Endothelial cell of umbilical vein (primary cell): ENCODE measurements around the gene ACTBL2. TPM values are rescaled to one million over a fixed set of nuclear protein-coding genes. Genes with fewer than 3 reads are reported as not detected.

Source experiments
- BruUV-seq: library from RNA; stranded (reverse); fragments of 400-500 nt; replicated peaks from 2 replicates; lab custom pipeline; 2021; lab: Mats Ljungman, UMichigan
- CTCF ChIA-PET: fragments of 300-600, 350-600 bp; sonication (Branson Sonifier 250); formaldehyde crosslinking; loops from one replicate; lab custom pipeline; 2021; ENCODE audit warnings: antibody characterized with exemption, inconsistent platforms; lab: Charles Lee
- POLR2A ChIA-PET: fragments of 300-600, 350-600 bp; sonication (Branson Sonifier 250); formaldehyde crosslinking; loops from one replicate; lab custom pipeline; 2021; ENCODE audit warnings: antibody characterized with exemption, inconsistent platforms; lab: Charles Lee
- DNase-seq: peaks from one replicate; pipeline ENCODE4 v3.0.0-alpha.2; 2011; ENCODE audit warnings: low read depth, low spot score
- FAIRE-seq: peaks from 2 replicates; lab custom pipeline; 2011; peaks lifted over from hg19 to GRCh38; lab: Jason Lieb, UNC
- H2AFZ ChIP-seq: 2 replicates; pipeline ENCODE4 v1.6.0; 2012; ENCODE audit warnings: low read depth, low read length, control low read depth, inconsistent platforms
- H3K27ac ChIP-seq: 2 replicates; pipeline ENCODE4 v1.5.1; 2011; ENCODE audit warnings: low read depth, mild to moderate bottlenecking, control low read depth, low read length, moderate library complexity; ENCODE audit not compliant: insufficient read depth
- H3K27me3 ChIP-seq, 2 experiments: 2 replicates each; pipeline versions ENCODE4 v1.6.0 to v1.6.1; 2011; ENCODE audit warnings: low read length in 2 of 2, mixed read lengths in 1 of 2; ENCODE audit not compliant: control insufficient read depth in 2 of 2, insufficient read depth in 2 of 2
- H3K36me3 ChIP-seq, 2 experiments: 2 replicates in 1 of 2; 3 replicates in 1 of 2; pipeline ENCODE4 v1.5.1; 2011; ENCODE audit warnings: low read length in 2 of 2, mild to moderate bottlenecking in 1 of 2, moderate library complexity in 1 of 2; ENCODE audit not compliant: control insufficient read depth in 2 of 2, insufficient read depth in 2 of 2; ENCODE audit errors: extremely low read depth in 1 of 2
- H3K4me1 ChIP-seq: 3 replicates; pipeline ENCODE4 v1.5.1; 2011; ENCODE audit warnings: mild to moderate bottlenecking, low read length; ENCODE audit not compliant: control insufficient read depth, insufficient read depth; ENCODE audit errors: extremely low read depth
- H3K4me2 ChIP-seq: 2 replicates; pipeline ENCODE4 v1.6.1; 2011; ENCODE audit warnings: low read length, control low read depth, mixed read lengths; ENCODE audit not compliant: insufficient read depth
- H3K4me3 ChIP-seq, 3 experiments: fragments of 200-600 bp in 1 of 3; sonication (generic), shearing (Covaris generic) in 1 of 3; replicated peaks in 1 of 3; 2 replicates each; pipeline ENCODE4 v1.5.1; 2011 to 2016; ENCODE audit warnings: control low read depth in 3 of 3, low read length in 3 of 3, mild to moderate bottlenecking in 2 of 3, inconsistent platforms in 1 of 3, low read depth in 1 of 3, moderate library complexity in 1 of 3; ENCODE audit not compliant: insufficient read depth in 1 of 3
- H3K79me2 ChIP-seq: 2 replicates; pipeline ENCODE4 v1.6.0; 2012; ENCODE audit warnings: low read length, inconsistent platforms; ENCODE audit not compliant: control insufficient read depth, insufficient read depth
- H3K9ac ChIP-seq: replicated peaks from 2 replicates; pipeline ENCODE3; 2011; ENCODE audit warnings: low read length, control low read depth; ENCODE audit not compliant: insufficient read depth; ENCODE audit errors: extremely low read depth
- H3K9me1 ChIP-seq: replicated peaks from 3 replicates; pipeline ENCODE4 v1.6.0; 2011; ENCODE audit warnings: mild to moderate bottlenecking, low read length; ENCODE audit not compliant: control insufficient read depth, insufficient read depth; ENCODE audit errors: extremely low read depth
- H3K9me3 ChIP-seq: replicated peaks from 2 replicates; pipeline ENCODE4 v1.5.1; 2012; ENCODE audit warnings: low read length, inconsistent platforms; ENCODE audit not compliant: control insufficient read depth, insufficient read depth
- H4K20me1 ChIP-seq: replicated peaks from 2 replicates; pipeline ENCODE3; 2011; ENCODE audit warnings: mild to moderate bottlenecking, low read length; ENCODE audit not compliant: control insufficient read depth, insufficient read depth; ENCODE audit errors: extremely low read depth
- EZH2 ChIP-seq: IDR thresholded peaks from 2 replicates; pipeline ENCODE4 v1.6.1; 2012; ENCODE audit warnings: borderline replicate concordance, low read depth, mild to moderate bottlenecking, moderate library complexity, low read length, inconsistent platforms; ENCODE audit not compliant: severe bottlenecking
- FOS ChIP-seq: IDR thresholded peaks from 2 replicates; pipeline ENCODE4 v1.6.1; 2011; ENCODE audit warnings: mild to moderate bottlenecking, low read length, moderate library complexity, borderline replicate concordance; ENCODE audit not compliant: insufficient read depth
- GATA2 ChIP-seq: IDR thresholded peaks from 2 replicates; pipeline ENCODE4 v1.7.0; 2011; ENCODE audit warnings: low read depth, mild to moderate bottlenecking, moderate library complexity, mixed read lengths, low read length; ENCODE audit not compliant: insufficient read length, insufficient read depth
- JUN ChIP-seq: IDR thresholded peaks from 2 replicates; pipeline ENCODE4 v1.6.1; 2011; ENCODE audit warnings: borderline replicate concordance, low read depth; ENCODE audit not compliant: insufficient read length, insufficient read depth
- MYC ChIP-seq: IDR thresholded peaks from one replicate; pipeline ENCODE4 v1.6.1; 2011; ENCODE audit warnings: mild to moderate bottlenecking, low read depth, low read length
- POLR2A ChIP-seq: IDR thresholded peaks from 2 replicates; pipeline ENCODE4 v1.6.1; 2012; ENCODE audit warnings: low read depth, mild to moderate bottlenecking, control low read depth, low read length
- POLR2AphosphoS5 ChIP-seq: IDR thresholded peaks from 2 replicates; pipeline ENCODE4 v1.6.1; 2012; ENCODE audit warnings: low read depth, mild to moderate bottlenecking, control low read depth, low read length, moderate library complexity; ENCODE audit not compliant: insufficient read depth
- dilution Hi-C: fragments of 300-500 bp; cut with MboI; formaldehyde crosslinking; loops from one replicate; pipeline ENCODE4 v1.15.0; 2019; ENCODE audit warnings: low sequenced_read_pairs; ENCODE audit not compliant: extremely low pct_ligation_motif_present
- intact Hi-C: fragments of 100-400 bp; cut with micrococcal nuclease; formaldehyde crosslinking; loops from one replicate; pipeline ENCODE4 v1.10.0; 2022
- polyA plus RNA-seq, 4 experiments: library from polyadenylated mRNA; depleted of rRNA in 3 of 4; stranded (reverse) in 3 of 4; unstranded in 1 of 4; fragments of >200 nt; gene quantifications; 2 replicates each; pipeline versions ENCODE4 v1.2.1 to v1.2.3, GENCODE V29; 2011 to 2012; ENCODE audit warnings: missing spikeins in 1 of 4
- total RNA-seq: library from RNA; stranded (reverse); gene quantifications from 2 replicates; pipeline ENCODE4 v1.2.3, GENCODE V29; 2021
- TF ChIP-seq, protein P1 (sequence below): IDR thresholded peaks from 2 replicates; pipeline ENCODE4 v1.6.1; 2011; ENCODE audit not compliant: insufficient read depth, insufficient read length
- TF ChIP-seq, protein P2 (sequence below), 2 donors: IDR thresholded peaks; 1 replicate in 1 of 2; 2 replicates in 1 of 2; pipeline ENCODE4 v1.5.1; 2011; ENCODE audit warnings: low read length in 2 of 2, mild to moderate bottlenecking in 2 of 2, moderate library complexity in 2 of 2, control low read depth in 1 of 2, inconsistent platforms in 1 of 2, low read depth in 1 of 2; ENCODE audit not compliant: insufficient read depth in 1 of 2; ENCODE audit errors: extremely low read depth in 1 of 2

The ACTBL2 gene
- total and polyA plus RNA-seq, 2 donors (not counting 3 experiments of a cell fraction or from before 2014, with no cell fraction given): 0.08 TPM; not detected in 1

DNA sequence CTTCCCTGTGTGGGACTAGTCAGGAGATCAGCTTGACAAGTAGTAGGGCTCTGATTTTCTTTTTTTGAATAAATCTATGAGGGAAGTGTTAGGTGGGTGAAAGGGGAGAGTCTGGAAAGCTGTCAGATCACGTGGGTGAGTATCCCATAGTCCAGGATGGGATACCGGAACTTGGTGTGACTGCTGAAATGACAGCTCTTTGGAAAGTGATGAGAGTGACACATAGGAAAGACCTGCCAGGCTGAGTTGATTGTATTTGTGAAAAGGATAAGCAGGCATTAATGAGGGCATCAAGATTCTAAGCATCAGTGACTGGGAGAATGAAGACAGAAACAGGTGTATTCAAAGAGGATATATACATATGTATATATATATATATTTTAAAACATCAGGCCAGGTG is 35.6 kb downstream of the ACTBL2 start:
- no peak overlapping the region for H2AFZ ChIP-seq
- TF ChIP-seq, protein P1, sequence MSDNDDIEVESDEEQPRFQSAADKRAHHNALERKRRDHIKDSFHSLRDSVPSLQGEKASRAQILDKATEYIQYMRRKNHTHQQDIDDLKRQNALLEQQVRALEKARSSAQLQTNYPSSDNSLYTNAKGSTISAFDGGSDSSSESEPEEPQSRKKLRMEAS: no peak
- TF ChIP-seq POLR2AphosphoS5 (no peak), JUN (no peak), MYC (no peak), GATA2 (no peak), FOS (no peak), EZH2 (no peak), POLR2A (no peak)
- TF ChIP-seq, protein P2, sequence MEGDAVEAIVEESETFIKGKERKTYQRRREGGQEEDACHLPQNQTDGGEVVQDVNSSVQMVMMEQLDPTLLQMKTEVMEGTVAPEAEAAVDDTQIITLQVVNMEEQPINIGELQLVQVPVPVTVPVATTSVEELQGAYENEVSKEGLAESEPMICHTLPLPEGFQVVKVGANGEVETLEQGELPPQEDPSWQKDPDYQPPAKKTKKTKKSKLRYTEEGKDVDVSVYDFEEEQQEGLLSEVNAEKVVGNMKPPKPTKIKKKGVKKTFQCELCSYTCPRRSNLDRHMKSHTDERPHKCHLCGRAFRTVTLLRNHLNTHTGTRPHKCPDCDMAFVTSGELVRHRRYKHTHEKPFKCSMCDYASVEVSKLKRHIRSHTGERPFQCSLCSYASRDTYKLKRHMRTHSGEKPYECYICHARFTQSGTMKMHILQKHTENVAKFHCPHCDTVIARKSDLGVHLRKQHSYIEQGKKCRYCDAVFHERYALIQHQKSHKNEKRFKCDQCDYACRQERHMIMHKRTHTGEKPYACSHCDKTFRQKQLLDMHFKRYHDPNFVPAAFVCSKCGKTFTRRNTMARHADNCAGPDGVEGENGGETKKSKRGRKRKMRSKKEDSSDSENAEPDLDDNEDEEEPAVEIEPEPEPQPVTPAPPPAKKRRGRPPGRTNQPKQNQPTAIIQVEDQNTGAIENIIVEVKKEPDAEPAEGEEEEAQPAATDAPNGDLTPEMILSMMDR (IDR thresholded peaks at IDR 0.05; ENCODE audit: extremely low read depth in 1 of 2, insufficient read depth in 1 of 2, low read depth in 1 of 2, low read length in 2 of 2): no peak
- H3K27me3 ChIP-seq: no peaks in the 10 kb centered on the region
- peaks cover 24% of the 10 kb centered on the region for H3K4me1 ChIP-seq
- H3K27ac ChIP-seq: no peak overlapping the region
- H3K9ac ChIP-seq: no peak overlapping the region
- dilution Hi-C loops (no loop called here), intact Hi-C loops (no loop called here)
- H3K9me1 ChIP-seq: no peaks in the 10 kb centered on the region
- H3K79me2 ChIP-seq: no peaks in the 10 kb centered on the region
- CTCF ChIA-PET: interaction anchor here (1.0 to 1.2 kb wide), 2 partner anchors 9 to 15 kb away, joined by 3 read pairs; no protein-coding TSS in a partner anchor
- POLR2A ChIA-PET: no interaction called here
- H3K4me2 ChIP-seq: no peak overlapping the region
- no peaks in the 10 kb centered on the region for H4K20me1 ChIP-seq
- H3K4me3 ChIP-seq: no peak overlapping the region
- H3K36me3 ChIP-seq: no peaks in the 10 kb centered on the region
- DNase-seq (no peak), FAIRE-seq (no peak)
- BruUV-seq: no TSS peak
- H3K9me3 ChIP-seq: no peaks in the 10 kb centered on the region
